Muscle of arm (tissue), 12 donors: ENCODE data around the gene AARS2. TPM values are rescaled to one million over a fixed set of nuclear protein-coding genes. Genes with fewer than 3 reads are reported as not detected.

Experiments used
- DNase-seq: peaks from one replicate; pipeline ENCODE4 v3.0.0-alpha.2; 2013
- polyA plus RNA-seq, 12 donors: library from polyadenylated mRNA; unstranded; fragments of 120-200 nt; gene quantifications; one replicate each; pipeline ENCODE4 v1.2.1, GENCODE V29; 2013; ENCODE audit not compliant: insufficient read length in 12 of 12

The AARS2 gene
- polyA plus RNA-seq, 12 donors = 7.4 to 13.8 (median 8.7) TPM; not detected in 1

- DNase-seq = no peak
Observed at GRCh38 chr6:44263354-44264100, 49.6 kb downstream of the AARS2 start.

GRCh38 chr6:44262467-44263353 lies 50.4 kb downstream of the AARS2 start:
- DNase-seq = no peak

- DNase-seq = no peak
Observed at GRCh38 chr6:44261581-44261980, 51.6 kb downstream of the AARS2 start.

GRCh38 chr6:44260451-44261297 lies 52.5 kb downstream of the AARS2 start:
- DNase-seq = no peak

- DNase-seq = no peak
Observed at GRCh38 chr6:44260011-44260410, 53.1 kb downstream of the AARS2 start.

GRCh38 chr6:44258921-44259320 lies 54.2 kb downstream of the AARS2 start:
- DNase-seq = no peak

GRCh38 chr6:44258325-44258863 lies 54.8 kb downstream of the AARS2 start:
- no peak for DNase-seq

GRCh38 chr6:44257753-44258324 lies 55.3 kb downstream of the AARS2 start:
- no peak for DNase-seq

GRCh38 chr6:44257025-44257752 lies 56.0 kb downstream of the AARS2 start, which contains the start of gene SLC35B2:
TSS of gene SLC35B2 (minus strand) at chr6:44257528. CDS start at chr6:44257410, 118 bp downstream.
- peak; percentile 60 for DNase-seq

GRCh38 chr6:44256775-44257024 lies 56.4 kb downstream of the AARS2 start:
- DNase-seq = no peak

GRCh38 chr6:44255871-44256774 lies 57.0 kb downstream of the AARS2 start:
- no peak for DNase-seq

GRCh38 chr6:44255105-44255808 lies 57.9 kb downstream of the AARS2 start:
- no peak for DNase-seq

- DNase-seq = no peak
Observed at GRCh38 chr6:44254191-44255104, 58.7 kb downstream of the AARS2 start.

- DNase-seq = no peak
Observed at GRCh38 chr6:44253307-44254101, 59.6 kb downstream of the AARS2 start.

GRCh38 chr6:44251576-44252524 lies 61.3 kb downstream of the AARS2 start:
- DNase-seq = no peak

- DNase-seq = no peak
Observed at GRCh38 chr6:44250718-44251123, 62.4 kb downstream of the AARS2 start.
